ENCODE data around the gene MCF2.

DNA sequence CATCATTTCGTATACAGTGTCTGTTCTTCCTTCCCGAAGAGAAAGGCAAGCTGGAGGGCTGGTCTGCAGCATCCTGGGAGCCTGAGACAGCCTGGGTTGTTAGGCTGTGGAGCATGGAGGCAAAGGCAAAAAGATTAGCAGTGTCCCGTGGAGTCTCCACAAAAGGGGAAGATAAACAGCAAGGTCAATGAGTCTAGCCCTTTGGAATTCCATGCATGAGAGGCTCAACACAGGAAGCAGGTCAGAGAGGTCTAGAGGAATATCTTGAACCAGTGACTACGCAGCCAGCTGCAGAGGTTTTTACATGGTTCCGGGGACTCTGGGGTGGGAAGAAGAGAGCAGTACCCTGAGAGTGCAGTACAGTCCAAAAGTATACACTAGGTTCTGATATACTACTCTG, 12.2 kb upstream of the MCF2 start:
- TF ChIP-seq CBX8 (IDR thresholded peaks at IDR 0.05; ENCODE audit: borderline replicate concordance, low read depth, low read length) = no peak
- TF ChIP-seq JUND (IDR thresholded peaks at IDR 0.05; ENCODE audit: low read length) = peak; percentile 43; the same call in 1 of the 2 replicates
- TF ChIP-seq, protein P1, sequence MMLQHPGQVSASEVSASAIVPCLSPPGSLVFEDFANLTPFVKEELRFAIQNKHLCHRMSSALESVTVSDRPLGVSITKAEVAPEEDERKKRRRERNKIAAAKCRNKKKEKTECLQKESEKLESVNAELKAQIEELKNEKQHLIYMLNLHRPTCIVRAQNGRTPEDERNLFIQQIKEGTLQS (IDR thresholded peaks at IDR 0.05; ENCODE audit: insufficient read depth, low read depth, low read length) = no peak
- TF ChIP-seq SP2 (IDR thresholded peaks at IDR 0.05; ENCODE audit: low read length) = no peak
- no peak for TF ChIP-seq BRCA1 (IDR thresholded peaks at IDR 0.05; ENCODE audit: low read depth, low read length)
- TF ChIP-seq RFX5 (IDR thresholded peaks at IDR 0.05; ENCODE audit: borderline replicate concordance, low read depth, low read length) = no peak
- TF ChIP-seq, protein P2, sequence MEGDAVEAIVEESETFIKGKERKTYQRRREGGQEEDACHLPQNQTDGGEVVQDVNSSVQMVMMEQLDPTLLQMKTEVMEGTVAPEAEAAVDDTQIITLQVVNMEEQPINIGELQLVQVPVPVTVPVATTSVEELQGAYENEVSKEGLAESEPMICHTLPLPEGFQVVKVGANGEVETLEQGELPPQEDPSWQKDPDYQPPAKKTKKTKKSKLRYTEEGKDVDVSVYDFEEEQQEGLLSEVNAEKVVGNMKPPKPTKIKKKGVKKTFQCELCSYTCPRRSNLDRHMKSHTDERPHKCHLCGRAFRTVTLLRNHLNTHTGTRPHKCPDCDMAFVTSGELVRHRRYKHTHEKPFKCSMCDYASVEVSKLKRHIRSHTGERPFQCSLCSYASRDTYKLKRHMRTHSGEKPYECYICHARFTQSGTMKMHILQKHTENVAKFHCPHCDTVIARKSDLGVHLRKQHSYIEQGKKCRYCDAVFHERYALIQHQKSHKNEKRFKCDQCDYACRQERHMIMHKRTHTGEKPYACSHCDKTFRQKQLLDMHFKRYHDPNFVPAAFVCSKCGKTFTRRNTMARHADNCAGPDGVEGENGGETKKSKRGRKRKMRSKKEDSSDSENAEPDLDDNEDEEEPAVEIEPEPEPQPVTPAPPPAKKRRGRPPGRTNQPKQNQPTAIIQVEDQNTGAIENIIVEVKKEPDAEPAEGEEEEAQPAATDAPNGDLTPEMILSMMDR (IDR thresholded peaks at IDR 0.05; ENCODE audit: control extremely low read depth in 1 of 3, insufficient read depth in 1 of 3, low read depth in 1 of 3, low read length in 3 of 3) = no peak
- no peak for TF ChIP-seq TAF1 (IDR thresholded peaks at IDR 0.05; ENCODE audit: low read depth, low read length)
- TF ChIP-seq TCF12 (IDR thresholded peaks at IDR 0.05; ENCODE audit: low read depth, low read length) = no peak
- TF ChIP-seq EZH2 (IDR thresholded peaks at IDR 0.05; ENCODE audit: low read depth, low read length, severe bottlenecking) = no peak
